ENCODE measurements around the gene TMEM151A.
A peak's percentile ranks its signal among the peaks of the same experiment; 100 is the strongest.
"Not testable (repeated sequence)": the region's sequence is repeated elsewhere in the genome, so short reads cannot be mapped to it uniquely, and the experiment has no call there.

The TMEM151A gene

GRCh38 chr11:66310324-66310723, 18.6 kb downstream of the TMEM151A start:
- no peak for DNase-seq

GRCh38 chr11:66310803-66311440, 19.2 kb downstream of the TMEM151A start:
- not testable (repeated sequence) for DNase-seq

GRCh38 chr11:66311470-66311964, 19.8 kb downstream of the TMEM151A start:
- no peak for DNase-seq

GRCh38 chr11:66311965-66312548, 20.4 kb downstream of the TMEM151A start:
- peak; percentile 99 for DNase-seq

GRCh38 chr11:66312549-66313320, 21.0 kb downstream of the TMEM151A start:
- peak; percentile 99 for DNase-seq

GRCh38 chr11:66313321-66314185, 21.9 kb downstream of the TMEM151A start:
- DNase-seq, result no peak

- no peak for DNase-seq
Measured at GRCh38 chr11:66314186-66314501, 22.4 kb downstream of the TMEM151A start.

GRCh38 chr11:66314561-66315497, 23.1 kb downstream of the TMEM151A start:
- no peak for DNase-seq

- no peak for DNase-seq
Measured at GRCh38 chr11:66315498-66315885, 23.8 kb downstream of the TMEM151A start.

- DNase-seq, result no peak
Measured at GRCh38 chr11:66315921-66316811, 24.5 kb downstream of the TMEM151A start.

GRCh38 chr11:66316849-66317251, 25.2 kb downstream of the TMEM151A start, which contains the start of gene CD248:
Gene CD248 (minus strand): TSS chr11:66317044. CDS start chr11:66317027, 17 bp downstream.
- DNase-seq, result no peak

GRCh38 chr11:66317322-66317722, 25.6 kb downstream of the TMEM151A start:
- DNase-seq, result peak; percentile 44

- DNase-seq, result peak; percentile 69
Measured at GRCh38 chr11:66317723-66318599, 26.3 kb downstream of the TMEM151A start.

- no peak for DNase-seq
Measured at GRCh38 chr11:66318600-66318970, 26.9 kb downstream of the TMEM151A start.

- not testable (repeated sequence) for DNase-seq
Measured at GRCh38 chr11:66320289-66320688, 28.6 kb downstream of the TMEM151A start.

- not testable (repeated sequence) for DNase-seq
Measured at GRCh38 chr11:66320748-66321147, 29.1 kb downstream of the TMEM151A start.

GRCh38 chr11:66321606-66322005, 29.9 kb downstream of the TMEM151A start:
- DNase-seq, result no peak

- no peak for DNase-seq
Measured at GRCh38 chr11:66322732-66323427, 31.2 kb downstream of the TMEM151A start.

GRCh38 chr11:66323684-66324083, 32.0 kb downstream of the TMEM151A start:
- DNase-seq, result no peak
